WTC11 (cell line): ENCODE measurements around the gene ZCCHC7. TPM values are rescaled to one million over a fixed set of nuclear protein-coding genes. Genes with fewer than 3 reads are reported as not detected.

Experiments
- ATAC-seq: fragments of 200-7000 bp; cut with Tn5 transposase; 2 replicates; pipeline ENCODE4 v1.10.0; 2021; ENCODE audit warnings: mild to moderate bottlenecking, moderate library complexity
- CTCF ChIA-PET: fragments of 300-600 bp; sonication (Branson Sonifier 250); formaldehyde crosslinking; loops from one replicate; lab custom pipeline; 2021; ENCODE audit warnings: antibody characterized with exemption; lab: Charles Lee
- POLR2A ChIA-PET: fragments of 350-600 bp; sonication (Branson Sonifier 250); formaldehyde crosslinking; loops from one replicate; lab custom pipeline; 2021; ENCODE audit warnings: antibody characterized with exemption; lab: Charles Lee
- DNase-seq: peaks from one replicate; pipeline ENCODE4 v3.0.0; 2021; ENCODE audit warnings: low spot score
- H3K27ac Mint-ChIP-seq: 2 replicates; pipeline ENCODE4 v1.8.0; 2021; ENCODE audit warnings: mixed read lengths
- H3K27me3 Mint-ChIP-seq: 2 replicates; pipeline ENCODE4 v1.8.0; 2021; ENCODE audit warnings: low read depth, mild to moderate bottlenecking, moderate library complexity, mixed read lengths
- H3K36me3 Mint-ChIP-seq: 2 replicates; pipeline ENCODE4 v1.8.0; 2021; ENCODE audit warnings: mixed read lengths
- H3K4me1 Mint-ChIP-seq: 2 replicates; pipeline ENCODE4 v1.8.0; 2022; ENCODE audit warnings: mixed read lengths
- H3K4me3 Mint-ChIP-seq: 2 replicates; pipeline ENCODE4 v1.8.0; 2021; ENCODE audit warnings: mild to moderate bottlenecking, moderate library complexity, mixed read lengths
- H3K9me3 Mint-ChIP-seq: 2 replicates; pipeline ENCODE4 v1.8.0; 2021; ENCODE audit warnings: mixed read lengths
- ARID4B ChIP-seq: sonication (generic); formaldehyde crosslinking; IDR thresholded peaks from 2 replicates; pipeline ENCODE4 v1.8.0; 2023; ENCODE audit warnings: missing genetic modification reagents, mild to moderate bottlenecking, borderline replicate concordance
- ATF6 ChIP-seq: sonication (generic); formaldehyde crosslinking; IDR thresholded peaks from 2 replicates; pipeline ENCODE4 v1.8.1; 2023; ENCODE audit warnings: mild to moderate bottlenecking, missing genetic modification reagents
- E2F1 ChIP-seq: sonication (generic); formaldehyde crosslinking; IDR thresholded peaks from 2 replicates; pipeline ENCODE4 v1.8.0; 2022; ENCODE audit warnings: mild to moderate bottlenecking, missing genetic modification reagents
- FOXP1 ChIP-seq: sonication (generic); formaldehyde crosslinking; IDR thresholded peaks from 2 replicates; pipeline ENCODE4 v1.8.0; 2022; ENCODE audit warnings: missing genetic modification reagents, mild to moderate bottlenecking, moderate library complexity, borderline replicate concordance
- GRHL2 ChIP-seq: fragments of 250-450 bp; sonication (Bioruptor Pico); IDR thresholded peaks from 2 replicates; pipeline ENCODE4 v1.8.0; 2022; ENCODE audit warnings: mild to moderate bottlenecking, moderate library complexity; ENCODE audit not compliant: insufficient replicate concordance, severe bottlenecking
- HMGA2 ChIP-seq: fragments of 250-450 bp; sonication (Bioruptor Pico); IDR thresholded peaks from 2 replicates; pipeline ENCODE4 v1.4.0; 2021; ENCODE audit warnings: mild to moderate bottlenecking, moderate library complexity
- JUN ChIP-seq: sonication (generic); formaldehyde crosslinking; IDR thresholded peaks from 2 replicates; pipeline ENCODE4 v1.8.0; 2023; ENCODE audit warnings: mild to moderate bottlenecking, missing genetic modification reagents
- OVOL2 ChIP-seq: fragments of 250-450 bp; sonication (Bioruptor Pico); IDR thresholded peaks from 2 replicates; pipeline ENCODE4 v1.9.0; 2021; ENCODE audit warnings: mild to moderate bottlenecking, borderline replicate concordance
- RORB ChIP-seq: fragments of 250-450 bp; sonication (Bioruptor Pico); IDR thresholded peaks from 2 replicates; pipeline ENCODE4 v1.9.0; 2021; ENCODE audit warnings: mild to moderate bottlenecking
- ZNF121 ChIP-seq: sonication (generic); formaldehyde crosslinking; IDR thresholded peaks from 2 replicates; pipeline ENCODE4 v1.8.0; 2023; ENCODE audit warnings: missing genetic modification reagents
- total RNA-seq: library from RNA; stranded (reverse); gene quantifications from 3 replicates; pipeline ENCODE4 v1.2.3, GENCODE V29; 2021
- TF ChIP-seq, protein P1 (sequence below): fragments of 250-450 bp; sonication (Bioruptor Pico); IDR thresholded peaks from 2 replicates; pipeline ENCODE4 v2.1.2; 2022; ENCODE audit warnings: mild to moderate bottlenecking, moderate library complexity
- TF ChIP-seq, protein P2 (sequence below): sonication (generic); formaldehyde crosslinking; IDR thresholded peaks from 2 replicates; pipeline ENCODE4 v1.8.1; 2022; ENCODE audit warnings: missing genetic modification reagents, borderline replicate concordance

The ZCCHC7 gene
- total RNA-seq, 1 experiment from 2014 or later: 30.1 TPM

GRCh38 chr9:37172557-37172956 lies 52.2 kb downstream of the ZCCHC7 start:
- POLR2A ChIA-PET: no interaction called here
- TF ChIP-seq ZNF121 (CRISPR knock-in tag) (no peak), RORB (CRISPR knock-in tag) (no peak), ATF6 (CRISPR knock-in tag) (no peak), ARID4B (CRISPR knock-in tag) (no peak)
- TF ChIP-seq, protein P1, sequence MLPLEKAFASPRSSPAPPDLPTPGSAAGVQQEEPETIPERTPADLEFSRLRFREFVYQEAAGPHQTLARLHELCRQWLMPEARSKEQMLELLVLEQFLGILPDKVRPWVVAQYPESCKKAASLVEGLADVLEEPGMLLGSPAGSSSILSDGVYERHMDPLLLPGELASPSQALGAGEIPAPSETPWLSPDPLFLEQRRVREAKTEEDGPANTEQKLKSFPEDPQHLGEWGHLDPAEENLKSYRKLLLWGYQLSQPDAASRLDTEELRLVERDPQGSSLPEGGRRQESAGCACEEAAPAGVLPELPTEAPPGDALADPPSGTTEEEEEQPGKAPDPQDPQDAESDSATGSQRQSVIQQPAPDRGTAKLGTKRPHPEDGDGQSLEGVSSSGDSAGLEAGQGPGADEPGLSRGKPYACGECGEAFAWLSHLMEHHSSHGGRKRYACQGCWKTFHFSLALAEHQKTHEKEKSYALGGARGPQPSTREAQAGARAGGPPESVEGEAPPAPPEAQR: no peak
- TF ChIP-seq, protein P2, sequence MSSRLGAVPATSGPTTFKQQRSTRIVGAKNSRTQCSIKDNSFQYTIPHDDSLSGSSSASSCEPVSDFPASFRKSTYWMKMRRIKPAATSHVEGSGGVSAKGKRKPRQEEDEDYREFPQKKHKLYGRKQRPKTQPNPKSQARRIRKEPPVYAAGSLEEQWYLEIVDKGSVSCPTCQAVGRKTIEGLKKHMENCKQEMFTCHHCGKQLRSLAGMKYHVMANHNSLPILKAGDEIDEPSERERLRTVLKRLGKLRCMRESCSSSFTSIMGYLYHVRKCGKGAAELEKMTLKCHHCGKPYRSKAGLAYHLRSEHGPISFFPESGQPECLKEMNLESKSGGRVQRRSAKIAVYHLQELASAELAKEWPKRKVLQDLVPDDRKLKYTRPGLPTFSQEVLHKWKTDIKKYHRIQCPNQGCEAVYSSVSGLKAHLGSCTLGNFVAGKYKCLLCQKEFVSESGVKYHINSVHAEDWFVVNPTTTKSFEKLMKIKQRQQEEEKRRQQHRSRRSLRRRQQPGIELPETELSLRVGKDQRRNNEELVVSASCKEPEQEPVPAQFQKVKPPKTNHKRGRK (CRISPR knock-in tag): no peak
- no peaks in the 10 kb centered on the region for H3K36me3 Mint-ChIP-seq
- H3K9me3 Mint-ChIP-seq: no peaks in the 10 kb centered on the region
- CTCF ChIA-PET: no interaction called here
- no peaks in the 10 kb centered on the region for H3K27me3 Mint-ChIP-seq
- H3K4me1 Mint-ChIP-seq: 0 out of 2 replicates have a peak, but pooled peaks cover 3% of the 10 kb centered on the region
- ATAC-seq: no peak
- H3K27ac Mint-ChIP-seq: no peak overlapping the region
- H3K4me3 Mint-ChIP-seq: no peak overlapping the region
- no peak for DNase-seq

DNA sequence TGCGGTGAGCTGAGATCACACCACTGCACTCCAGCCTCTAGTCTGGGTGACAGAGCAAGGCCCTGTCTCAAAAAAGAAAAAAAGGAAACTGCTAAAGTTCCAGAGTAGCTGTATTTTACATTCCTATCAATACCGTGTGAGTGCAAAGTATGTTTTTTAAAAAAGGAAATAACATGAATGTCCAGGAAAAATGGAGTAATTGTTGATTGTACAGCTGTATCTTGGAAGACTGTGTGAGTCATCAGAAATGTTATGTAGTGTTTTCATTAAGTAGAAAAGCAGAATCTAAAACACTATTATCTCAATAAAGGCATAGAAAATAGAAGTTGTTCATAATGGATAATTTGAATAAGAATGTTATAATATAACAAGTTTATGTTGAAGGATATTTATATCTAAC lies 53.9 kb downstream of the ZCCHC7 start:
- no peaks in the 10 kb centered on the region for H3K27me3 Mint-ChIP-seq
- ChIA-PET POLR2A (no interaction called here), CTCF (no interaction called here)
- H3K4me1 Mint-ChIP-seq: peaks cover 3% of the 10 kb centered on the region; the same call in 1 of the 2 replicates
- DNase-seq (no peak), ATAC-seq (no peak)
- no peaks in the 10 kb centered on the region for H3K9me3 Mint-ChIP-seq
- no peak overlapping the region for H3K4me3 Mint-ChIP-seq
- H3K27ac Mint-ChIP-seq: no peak overlapping the region
- H3K36me3 Mint-ChIP-seq: no peaks in the 10 kb centered on the region
- no peak for TF ChIP-seq FOXP1 (CRISPR knock-in tag)
- no peak for TF ChIP-seq OVOL2
- no peak for TF ChIP-seq E2F1 (CRISPR knock-in tag)
- no peak for TF ChIP-seq GRHL2
- no peak for TF ChIP-seq JUN (CRISPR knock-in tag)
- no peak for TF ChIP-seq HMGA2 (CRISPR knock-in tag)
